Ascending aorta (tissue), 2 donors: ENCODE results near the gene PDE10A. TPM values are rescaled to one million over a fixed set of nuclear protein-coding genes. Genes with fewer than 3 reads are reported as not detected.

Experiments used
- DNase-seq, 2 donors: peaks; one replicate each; pipeline ENCODE4 v3.0.0-alpha.2; 2019; ENCODE audit warnings: low spot score in 2 of 2
- H3K27ac ChIP-seq, 2 donors: fragments of 200-600 bp; sonication (generic); one replicate each; pipeline ENCODE4 v1.5.1; 2016 to 2017; ENCODE audit warnings: mild to moderate bottlenecking in 1 of 2
- H3K27me3 ChIP-seq: fragments of 200-600 bp; sonication (generic); one replicate; pipeline ENCODE4 v1.5.1; 2017
- H3K36me3 ChIP-seq, 2 donors: fragments of 200-600 bp; sonication (generic); one replicate each; pipeline ENCODE4 v1.5.1; 2016
- H3K4me1 ChIP-seq, 2 donors: fragments of 200-600 bp; sonication (generic); one replicate each; pipeline ENCODE4 v1.5.1; 2016 to 2017; ENCODE audit warnings: mild to moderate bottlenecking in 1 of 2
- H3K4me3 ChIP-seq, 2 donors: fragments of 200-600 bp; sonication (generic); one replicate each; pipeline ENCODE4 v1.5.1; 2016 to 2017; ENCODE audit warnings: mild to moderate bottlenecking in 1 of 2
- H3K9me3 ChIP-seq, 2 donors: fragments of 200-600 bp; sonication (generic); one replicate each; pipeline ENCODE4 v1.5.1; 2016
- CTCF ChIP-seq, 3 experiments: fragments of 200-600 bp in 2 of 3; fragments of 450-650 bp in 1 of 3; sonication (generic) in 2 of 3; IDR thresholded peaks; one replicate each; pipeline ENCODE4 v1.5.1; 2016 to 2019; ENCODE audit warnings: antibody characterized with exemption in 3 of 3, mild to moderate bottlenecking in 1 of 3, moderate library complexity in 1 of 3
- intact Hi-C: fragments of 100-400 bp; cut with DNase I; formaldehyde crosslinking; loops from one replicate; pipeline ENCODE4 v1.15.1; 2023
- total RNA-seq: library from RNA; depleted of rRNA; stranded (reverse); fragments of >200 nt; gene quantifications from one replicate; pipeline ENCODE4 v1.1.0, GENCODE V29; 2016

PDE10A gene
- total RNA-seq, 1 donor from 2014 or later = 2.0 TPM

- intact Hi-C loops = no loop called here
- Histone ChIP-seq H3K27me3 (no peaks in the 10 kb centered on the region), H3K4me1 (no peaks in the 10 kb centered on the region), H3K4me3 (no peak overlapping the region), H3K27ac (no peak overlapping the region), H3K9me3 (no peaks in the 10 kb centered on the region), H3K36me3 (no peaks in the 10 kb centered on the region)
- TF ChIP-seq CTCF (IDR thresholded peaks at IDR 0.05) = no peak
- DNase-seq = no peak
Measured at GRCh38 chr6:165519316-165519715, 143.7 kb downstream of the PDE10A start.

GRCh38 chr6:165515963-165516624 is 146.9 kb downstream of the PDE10A start:
- DNase-seq = no peak
- Histone ChIP-seq H3K4me1 (no peaks in the 10 kb centered on the region), H3K9me3 (no peaks in the 10 kb centered on the region), H3K36me3 (no peaks in the 10 kb centered on the region), H3K27ac (no peak overlapping the region), H3K4me3 (no peak overlapping the region), H3K27me3 (no peaks in the 10 kb centered on the region)
- intact Hi-C loops = no loop called here
- TF ChIP-seq CTCF (IDR thresholded peaks at IDR 0.05) = no peak

GRCh38 chr6:165514621-165515020 is 148.4 kb downstream of the PDE10A start:
- H3K4me3 ChIP-seq = no peak overlapping the region
- intact Hi-C loops = no loop called here
- H3K9me3 ChIP-seq = no peaks in the 10 kb centered on the region
- H3K27ac ChIP-seq = no peak overlapping the region
- no peaks in the 10 kb centered on the region for H3K36me3 ChIP-seq
- no peak for DNase-seq
- H3K4me1 ChIP-seq = no peaks in the 10 kb centered on the region
- TF ChIP-seq CTCF (IDR thresholded peaks at IDR 0.05) = no peak
- H3K27me3 ChIP-seq = no peaks in the 10 kb centered on the region

GRCh38 chr6:165511807-165512206 is 151.2 kb downstream of the PDE10A start:
- Histone ChIP-seq H3K36me3 (no peaks in the 10 kb centered on the region), H3K27ac (no peak overlapping the region), H3K4me1 (no peaks in the 10 kb centered on the region), H3K4me3 (no peak overlapping the region), H3K9me3 (no peaks in the 10 kb centered on the region), H3K27me3 (no peaks in the 10 kb centered on the region)
- intact Hi-C loops = no loop called here
- no peak for DNase-seq
- no peak for TF ChIP-seq CTCF (IDR thresholded peaks at IDR 0.05)

GRCh38 chr6:165508321-165508869 is 154.6 kb downstream of the PDE10A start:
- intact Hi-C loops = no loop called here
- no peaks in the 10 kb centered on the region for H3K4me1 ChIP-seq
- TF ChIP-seq CTCF (IDR thresholded peaks at IDR 0.05) = no peak
- H3K27me3 ChIP-seq = no peaks in the 10 kb centered on the region
- no peak for DNase-seq
- H3K4me3 ChIP-seq = no peak overlapping the region
- H3K9me3 ChIP-seq = no peaks in the 10 kb centered on the region
- no peak overlapping the region for H3K27ac ChIP-seq
- no peaks in the 10 kb centered on the region for H3K36me3 ChIP-seq
